Peyer's patch (tissue), 4 donors: ENCODE data around the gene ALDH1L1.
A peak's percentile ranks its signal among the peaks of the same experiment; 100 is the strongest.

Experiments used
- POLR2A ChIP-seq, 2 donors: fragments of 450-650 bp; IDR thresholded peaks; one replicate each; pipeline ENCODE4 v1.5.1; 2017; ENCODE audit warnings: antibody characterized with exemption in 2 of 2, mild to moderate bottlenecking in 2 of 2, moderate library complexity in 2 of 2
- TF ChIP-seq, protein P1 (sequence below), 6 experiments: fragments of 450-650 bp in 4 of 6; fragments of 200-600 bp in 2 of 6; sonication (generic) in 1 of 6; IDR thresholded peaks; one replicate each; pipeline ENCODE4 v1.5.1; 2017 to 2019; ENCODE audit warnings: antibody characterized with exemption in 6 of 6, mild to moderate bottlenecking in 3 of 6, moderate library complexity in 1 of 6

DNA sequence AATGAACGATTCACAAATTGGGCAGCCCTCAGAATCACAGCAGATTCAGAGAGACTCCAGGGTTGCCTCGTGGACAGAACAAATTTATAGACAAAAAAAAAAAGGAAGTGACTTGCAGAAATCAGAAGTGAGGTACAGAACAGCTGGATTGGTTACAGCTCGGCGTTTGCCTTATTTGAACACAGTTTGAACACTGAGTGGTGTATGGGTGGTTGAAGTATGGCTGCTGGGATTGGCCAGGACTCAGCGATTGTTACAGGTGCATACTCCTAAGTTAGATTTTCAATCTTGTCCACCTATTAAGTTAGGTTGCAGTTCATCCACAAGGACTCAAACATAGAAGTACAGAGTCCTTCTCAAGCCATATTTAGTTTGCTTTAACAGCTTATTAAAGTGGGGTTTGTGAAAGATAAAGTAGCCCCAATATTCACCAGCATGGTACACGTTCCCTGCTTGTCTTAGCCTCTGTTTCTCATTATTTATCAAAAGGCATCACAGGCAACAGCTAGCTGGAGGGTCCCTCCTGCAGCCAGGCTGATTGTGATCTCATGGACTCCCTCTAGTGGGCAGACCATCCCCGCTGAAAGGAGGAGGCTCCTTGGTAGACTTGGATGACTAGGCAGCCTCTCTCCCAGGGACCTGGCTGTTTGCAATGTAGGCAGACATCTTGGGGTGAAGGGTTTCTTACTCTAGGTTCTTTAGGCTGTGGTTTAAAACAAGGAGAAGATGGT lies 17.6 kb upstream of the ALDH1L1 start:
- TF ChIP-seq, protein P1, sequence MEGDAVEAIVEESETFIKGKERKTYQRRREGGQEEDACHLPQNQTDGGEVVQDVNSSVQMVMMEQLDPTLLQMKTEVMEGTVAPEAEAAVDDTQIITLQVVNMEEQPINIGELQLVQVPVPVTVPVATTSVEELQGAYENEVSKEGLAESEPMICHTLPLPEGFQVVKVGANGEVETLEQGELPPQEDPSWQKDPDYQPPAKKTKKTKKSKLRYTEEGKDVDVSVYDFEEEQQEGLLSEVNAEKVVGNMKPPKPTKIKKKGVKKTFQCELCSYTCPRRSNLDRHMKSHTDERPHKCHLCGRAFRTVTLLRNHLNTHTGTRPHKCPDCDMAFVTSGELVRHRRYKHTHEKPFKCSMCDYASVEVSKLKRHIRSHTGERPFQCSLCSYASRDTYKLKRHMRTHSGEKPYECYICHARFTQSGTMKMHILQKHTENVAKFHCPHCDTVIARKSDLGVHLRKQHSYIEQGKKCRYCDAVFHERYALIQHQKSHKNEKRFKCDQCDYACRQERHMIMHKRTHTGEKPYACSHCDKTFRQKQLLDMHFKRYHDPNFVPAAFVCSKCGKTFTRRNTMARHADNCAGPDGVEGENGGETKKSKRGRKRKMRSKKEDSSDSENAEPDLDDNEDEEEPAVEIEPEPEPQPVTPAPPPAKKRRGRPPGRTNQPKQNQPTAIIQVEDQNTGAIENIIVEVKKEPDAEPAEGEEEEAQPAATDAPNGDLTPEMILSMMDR (IDR thresholded peaks at IDR 0.05), result peak in 4 of 6 experiments; percentile 47 to 51 (median 50)
- TF ChIP-seq POLR2A (IDR thresholded peaks at IDR 0.05), result no peak
